NCI-H345 (cell line): ENCODE results near the gene DNAJC16.

ENCODE experiments used
- DNase-seq: peaks from one replicate; lab custom pipeline; 2025; lab: John Stamatoyannopoulos, UW

The DNAJC16 gene

DNA sequence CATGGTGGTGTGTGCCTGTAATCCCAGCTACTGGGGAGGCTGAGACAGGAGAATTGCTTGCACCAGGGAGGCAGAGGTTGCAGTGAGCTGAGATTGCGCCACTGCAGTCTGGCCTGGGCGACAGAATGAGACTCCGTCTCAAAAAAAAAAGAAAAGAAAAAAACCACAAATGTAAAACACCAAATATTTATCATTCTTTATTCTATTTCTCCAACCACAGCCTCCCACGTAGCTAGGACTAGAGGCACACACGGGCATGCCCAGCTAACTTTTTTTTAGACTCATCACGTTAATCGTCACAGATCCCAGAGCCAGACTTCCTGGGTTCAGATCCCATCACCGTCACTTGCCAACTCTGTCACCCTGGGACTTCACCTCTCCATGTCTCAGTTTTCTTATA is 13.5 kb downstream of the DNAJC16 start:
- no peak for DNase-seq

DNA sequence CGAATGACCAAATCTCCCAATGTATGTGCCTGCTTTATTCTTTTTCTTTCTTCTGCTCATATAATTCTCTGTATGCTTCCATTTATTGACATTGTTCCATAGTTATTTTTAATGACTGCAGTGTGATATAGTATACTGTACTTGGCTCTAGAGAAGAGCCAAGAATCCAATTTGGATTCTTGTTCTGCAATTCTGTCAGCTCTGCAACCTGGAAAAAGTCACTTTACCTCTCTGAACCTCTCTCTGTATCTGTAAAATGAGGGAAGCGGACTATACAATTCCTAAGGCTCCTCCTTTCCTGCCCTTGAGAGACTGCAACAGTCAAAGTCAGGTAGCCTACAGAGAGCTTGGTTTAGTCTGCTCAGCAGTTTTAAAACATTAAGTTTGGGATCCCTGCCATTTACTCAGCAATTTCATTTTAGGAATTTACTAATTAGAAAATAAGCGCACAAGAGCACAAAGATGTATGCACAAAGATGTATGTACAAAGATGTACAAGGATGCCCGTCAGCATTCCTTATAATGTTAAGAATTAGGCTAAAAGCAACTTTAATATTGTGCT is 14.7 kb downstream of the DNAJC16 start:
- DNase-seq, result no peak

- no peak for DNase-seq
These were observed 16.0 kb downstream of the DNAJC16 start for GRCh38 chr1:15542388-15543250.

DNA sequence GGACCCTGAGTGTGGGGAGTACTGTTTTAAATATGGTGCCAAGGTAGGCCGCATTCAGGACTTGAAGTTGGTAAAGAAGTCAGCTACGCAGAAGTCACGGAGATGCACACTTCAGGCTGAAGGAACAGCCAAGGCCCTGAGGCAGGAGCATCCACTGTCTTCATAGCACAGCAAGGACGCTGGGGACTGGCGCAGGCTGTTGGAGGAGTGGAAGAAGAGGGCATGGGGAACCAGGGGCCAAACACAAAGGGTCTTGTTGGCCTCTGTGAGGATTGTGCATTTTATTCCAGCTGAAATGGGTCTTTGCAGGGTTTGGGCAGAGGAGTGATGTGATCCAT is 16.6 kb downstream of the DNAJC16 start:
- DNase-seq, result no peak

- DNase-seq, result no peak
These were observed 17.2 kb downstream of the DNAJC16 start for GRCh38 chr1:15543589-15544568.

DNA sequence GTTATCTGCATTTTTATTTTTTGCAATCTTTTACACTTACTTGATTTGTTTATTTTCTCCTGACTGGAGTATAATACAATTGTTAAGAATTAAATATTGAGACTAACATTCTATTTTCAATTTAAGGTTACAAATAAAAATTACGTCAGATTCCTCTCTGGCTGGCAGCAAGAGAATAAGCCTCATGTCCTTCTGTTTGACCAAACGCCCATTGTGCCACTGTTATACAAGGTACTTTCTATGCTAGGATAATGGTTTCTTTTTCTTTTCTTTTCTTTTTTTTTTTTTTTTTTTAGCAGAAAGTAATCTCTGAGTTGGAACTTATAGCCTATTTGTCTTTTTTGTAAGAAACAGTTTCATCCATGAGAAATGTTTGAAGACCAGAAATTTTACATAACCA is 20.0 kb downstream of the DNAJC16 start:
- DNase-seq, result no peak

- DNase-seq, result no peak
These were observed 23.9 kb downstream of the DNAJC16 start for GRCh38 chr1:15550573-15550972.

- no peak for DNase-seq
These were observed 30.4 kb downstream of the DNAJC16 start for GRCh38 chr1:15557008-15557407.

DNA sequence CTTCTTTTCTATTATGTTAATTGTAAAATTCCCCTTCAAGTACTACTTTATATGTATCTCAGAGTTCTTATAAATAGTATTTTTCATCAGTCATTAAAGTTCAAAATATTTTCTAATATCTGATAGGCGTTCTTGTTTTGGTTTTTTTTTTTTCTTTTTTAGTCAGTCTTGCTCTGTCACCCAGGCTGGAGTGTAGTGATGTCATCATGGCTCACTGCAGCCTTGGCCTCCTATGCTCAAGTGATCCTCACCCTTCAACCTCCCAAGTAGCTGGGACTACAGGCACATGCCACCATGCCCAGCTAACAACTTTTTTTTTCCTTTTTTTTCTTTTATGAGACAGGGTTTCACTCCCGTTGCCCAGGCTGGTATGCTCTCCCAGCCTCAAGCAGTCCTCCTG is 30.9 kb downstream of the DNAJC16 start:
- DNase-seq, result no peak

GRCh38 chr1:15558516-15558915 is 31.9 kb downstream of the DNAJC16 start:
- DNase-seq, result no peak

DNA sequence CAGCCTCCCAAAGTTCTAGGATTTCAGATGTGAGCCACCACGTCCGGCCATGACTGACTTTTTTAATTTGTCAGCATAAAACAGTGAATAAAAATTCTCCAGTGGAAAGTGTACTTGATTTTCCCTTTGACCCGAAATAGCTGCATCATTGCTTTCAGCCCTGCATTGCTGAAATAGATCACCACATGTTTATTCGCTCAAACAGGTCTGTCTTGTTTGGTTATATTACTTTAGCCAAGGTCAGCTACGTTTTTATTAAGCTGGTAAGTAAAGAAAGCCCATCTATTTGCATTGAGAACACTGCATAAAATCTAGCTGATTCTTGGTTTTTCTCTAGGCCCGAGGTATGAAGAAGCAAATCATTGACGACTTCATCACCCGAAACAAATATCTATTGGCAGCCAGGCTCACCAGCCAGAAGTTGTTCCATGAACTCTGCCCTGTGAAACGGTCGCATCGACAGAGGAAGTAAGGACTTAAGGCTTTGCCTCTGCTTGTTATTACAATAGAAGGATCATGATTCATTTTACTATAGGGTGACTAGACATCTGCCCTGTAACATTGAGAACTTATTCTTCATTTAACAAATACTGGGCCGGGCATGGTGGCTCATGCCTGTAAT is 32.7 kb downstream of the DNAJC16 start:
- no peak for DNase-seq

- DNase-seq, result no peak
These were observed 41.9 kb downstream of the DNAJC16 start for GRCh38 chr1:15568387-15569073.

DNA sequence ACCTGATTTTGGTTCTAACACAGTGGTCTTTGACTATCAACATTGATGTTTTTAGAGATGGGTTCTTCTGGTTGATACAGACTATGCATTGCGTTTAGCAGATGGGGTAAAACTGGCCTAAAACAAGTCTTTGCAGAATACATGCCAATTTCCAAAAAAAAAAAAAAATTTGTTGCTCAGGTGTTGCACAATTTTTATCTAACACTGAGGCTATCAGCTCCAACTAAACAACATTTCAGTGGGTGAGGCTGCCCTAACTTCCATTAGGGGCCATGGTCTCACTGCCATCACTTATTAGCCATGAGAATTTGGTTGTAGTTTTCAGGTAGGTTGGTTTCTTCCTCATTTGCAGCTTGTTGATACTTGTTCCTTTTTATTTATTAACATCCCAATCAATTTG is 44.2 kb downstream of the DNAJC16 start:
- no peak for DNase-seq

DNA sequence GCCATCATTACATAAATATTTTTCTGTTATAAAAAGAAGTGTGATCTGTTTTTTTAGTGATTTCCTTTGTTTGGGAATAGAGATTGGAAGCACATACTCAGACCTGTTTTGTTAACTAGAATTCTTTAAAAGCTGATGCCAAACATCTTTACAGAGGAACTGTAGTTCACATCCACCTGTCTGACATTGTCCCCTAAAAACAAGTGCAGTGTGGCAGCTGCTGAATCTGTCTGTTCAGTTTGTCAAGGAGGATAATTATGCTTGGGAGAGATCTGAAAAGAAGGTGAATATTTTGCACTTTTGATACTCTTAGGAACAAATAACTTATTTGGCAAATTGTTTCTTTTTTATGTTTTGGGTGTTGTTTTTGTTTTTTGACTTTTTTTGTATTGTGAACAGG is 44.6 kb downstream of the DNAJC16 start:
- DNase-seq, result no peak

DNA sequence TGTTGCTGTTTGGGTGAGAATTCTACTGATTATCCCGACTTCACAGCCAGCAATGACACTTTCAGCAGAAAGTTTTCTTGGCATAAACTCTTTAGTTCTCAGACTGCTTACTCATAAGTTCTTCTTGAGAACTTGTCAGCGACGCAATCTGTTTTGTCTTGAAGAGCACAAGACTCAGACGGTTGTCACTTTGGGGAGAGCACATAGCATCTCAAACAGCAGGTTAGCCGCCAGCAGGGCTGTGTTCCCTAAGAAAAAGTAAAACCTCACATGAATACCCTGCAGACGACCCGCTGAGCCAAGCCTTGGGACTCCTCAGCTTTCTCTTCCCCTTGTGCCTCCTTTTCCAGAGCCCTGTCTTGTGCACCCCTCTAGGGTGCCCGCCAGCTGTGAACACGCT is 46.8 kb downstream of the DNAJC16 start:
- DNase-seq, result no peak

DNA sequence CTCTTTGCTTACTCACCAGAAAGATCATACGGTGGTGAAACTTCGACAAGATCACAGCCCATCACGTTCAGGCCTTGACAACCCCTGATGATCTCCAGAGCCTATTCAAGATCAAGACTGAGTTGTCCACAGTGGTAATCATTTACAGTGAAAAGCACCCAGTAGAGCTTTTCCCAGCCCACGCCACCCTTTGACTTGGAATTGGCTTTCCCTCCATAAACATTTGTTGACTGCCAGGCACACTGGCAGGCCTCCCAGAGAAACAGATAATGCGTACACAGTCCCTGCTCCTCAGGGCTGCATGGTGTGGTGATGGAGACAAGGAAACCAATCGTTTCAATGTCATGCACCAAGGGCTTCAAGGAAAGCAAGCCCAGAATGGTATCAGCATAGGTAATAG is 48.1 kb downstream of the DNAJC16 start:
- no peak for DNase-seq

- DNase-seq, result no peak
These were observed 49.0 kb downstream of the DNAJC16 start for GRCh38 chr1:15575549-15576150.

- DNase-seq, result no peak
These were observed 51.0 kb downstream of the DNAJC16 start for GRCh38 chr1:15577691-15578090.

DNA sequence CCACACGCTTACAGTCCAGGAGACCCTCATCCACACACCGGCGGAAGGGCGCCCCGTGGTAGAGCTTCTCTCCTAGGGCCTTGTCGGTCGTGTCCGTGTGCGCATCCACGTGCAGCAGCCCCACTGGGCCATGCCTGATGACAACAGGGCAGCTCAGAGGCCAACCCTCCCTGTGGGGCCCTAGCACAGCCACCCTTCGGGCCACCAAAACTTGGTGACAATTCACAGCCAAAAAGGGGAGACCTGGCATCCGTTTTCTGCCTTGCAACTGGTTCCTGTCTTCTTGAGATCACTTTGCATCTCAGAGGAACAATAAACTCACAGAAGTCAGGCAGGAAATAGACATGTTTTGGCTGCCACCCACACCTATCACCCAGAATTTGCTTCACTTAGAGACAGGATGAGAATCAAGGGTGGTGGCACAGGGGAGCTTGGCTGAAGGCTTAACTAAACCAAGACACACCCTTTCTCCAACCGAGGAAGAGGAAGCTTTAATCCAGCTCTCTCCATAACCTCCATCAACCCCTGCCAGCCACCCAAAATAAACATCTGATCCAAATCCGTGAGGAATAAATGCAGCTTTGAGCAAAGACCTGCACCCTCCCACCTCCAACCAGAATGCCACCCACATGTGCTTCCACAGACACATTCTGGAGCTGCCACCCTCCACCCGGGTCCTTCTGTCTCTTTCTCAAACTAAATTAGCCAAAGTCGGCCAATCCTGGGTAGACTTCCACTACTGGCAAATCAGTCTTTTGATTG is 52.5 kb downstream of the DNAJC16 start:
- no peak for DNase-seq

DNA sequence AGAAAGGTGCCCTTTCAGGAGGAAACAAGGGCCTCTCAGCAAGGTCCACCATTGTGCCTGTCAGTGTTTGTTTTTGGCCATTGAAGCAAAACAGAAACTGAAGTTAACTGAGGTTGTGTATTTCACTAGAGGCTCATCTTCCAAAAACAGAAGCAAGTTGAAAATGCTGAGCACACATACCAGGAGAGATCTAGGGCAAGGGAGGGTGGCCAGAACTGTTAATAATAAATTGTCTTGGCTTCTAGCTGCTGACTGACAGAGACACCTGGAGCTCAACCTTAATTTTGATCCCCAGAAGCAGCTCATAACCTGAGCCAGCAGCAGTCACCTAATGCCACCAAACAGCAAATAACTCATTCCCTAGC is 53.0 kb downstream of the DNAJC16 start:
- no peak for DNase-seq
